Measurements from ENCODE around the gene MPV17L.
"Not testable (repeated sequence)": the region's sequence is repeated elsewhere in the genome, so short reads cannot be mapped to it uniquely, and the experiment has no call there.

DNA sequence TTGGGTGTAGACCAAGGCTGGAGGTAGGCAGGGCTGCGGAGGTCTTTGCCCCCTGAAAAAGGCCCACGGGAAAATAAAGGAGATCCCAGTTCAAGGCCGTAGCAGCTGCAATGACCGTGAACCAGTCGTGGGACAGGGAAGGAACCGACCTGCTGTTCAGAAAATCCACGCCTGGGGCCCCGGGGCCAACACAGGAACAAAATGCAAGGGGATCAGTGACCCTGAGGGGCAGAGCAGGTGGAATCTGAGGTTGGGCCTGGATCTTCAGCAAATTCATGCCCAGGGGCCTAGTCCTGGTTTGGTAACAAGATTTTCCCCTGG lies 915 bp downstream of the MPV17L start:
- TF ChIP-seq, protein P1, sequence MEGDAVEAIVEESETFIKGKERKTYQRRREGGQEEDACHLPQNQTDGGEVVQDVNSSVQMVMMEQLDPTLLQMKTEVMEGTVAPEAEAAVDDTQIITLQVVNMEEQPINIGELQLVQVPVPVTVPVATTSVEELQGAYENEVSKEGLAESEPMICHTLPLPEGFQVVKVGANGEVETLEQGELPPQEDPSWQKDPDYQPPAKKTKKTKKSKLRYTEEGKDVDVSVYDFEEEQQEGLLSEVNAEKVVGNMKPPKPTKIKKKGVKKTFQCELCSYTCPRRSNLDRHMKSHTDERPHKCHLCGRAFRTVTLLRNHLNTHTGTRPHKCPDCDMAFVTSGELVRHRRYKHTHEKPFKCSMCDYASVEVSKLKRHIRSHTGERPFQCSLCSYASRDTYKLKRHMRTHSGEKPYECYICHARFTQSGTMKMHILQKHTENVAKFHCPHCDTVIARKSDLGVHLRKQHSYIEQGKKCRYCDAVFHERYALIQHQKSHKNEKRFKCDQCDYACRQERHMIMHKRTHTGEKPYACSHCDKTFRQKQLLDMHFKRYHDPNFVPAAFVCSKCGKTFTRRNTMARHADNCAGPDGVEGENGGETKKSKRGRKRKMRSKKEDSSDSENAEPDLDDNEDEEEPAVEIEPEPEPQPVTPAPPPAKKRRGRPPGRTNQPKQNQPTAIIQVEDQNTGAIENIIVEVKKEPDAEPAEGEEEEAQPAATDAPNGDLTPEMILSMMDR (conservative IDR thresholded peaks at IDR 0.05 in 1 of 2, IDR thresholded peaks at IDR 0.05 in 1 of 2; ENCODE audit: low read depth in 1 of 2, low read length in 2 of 2) = not testable (repeated sequence)
- not testable (repeated sequence) for TF ChIP-seq EZH2 (IDR thresholded peaks at IDR 0.05; ENCODE audit: low read length, missing control alignments)
